GM12878 (cell line): ENCODE data around the gene SPATA20. TPM values are rescaled to one million over a fixed set of nuclear protein-coding genes. Genes with fewer than 3 reads are reported as not detected.

Source experiments
- ATAC-seq: fragments of 200-7000 bp; cut with Tn5 transposase; 3 replicates; pipeline ENCODE4 v1.9.1; 2020; ENCODE audit warnings: mild to moderate bottlenecking, moderate library complexity
- BruUV-seq: library from RNA; stranded (reverse); fragments of 400-500 nt; replicated peaks from 2 replicates; lab custom pipeline; 2021; lab: Mats Ljungman, UMichigan
- CTCF ChIA-PET: fragments of 300-600 bp; sonication (Branson Sonifier 250); formaldehyde crosslinking; extraction: SDS; loops from one replicate; lab custom pipeline; 2021; ENCODE audit warnings: inconsistent platforms; lab: Yijun Ruan, JAX
- POLR2A ChIA-PET: fragments of 350-600 bp; formaldehyde crosslinking; extraction: SDS; loops from one replicate; lab custom pipeline; 2021; ENCODE audit warnings: inconsistent platforms; lab: Charles Lee
- RAD21 ChIA-PET: fragments of 300-600 bp; sonication (Branson Sonifier 250); formaldehyde crosslinking; loops from one replicate; lab custom pipeline; 2023; ENCODE audit warnings: antibody characterized with exemption; ENCODE audit not compliant: unreplicated experiment; lab: Charles Lee
- SMC1A ChIA-PET: fragments of 300-600 bp; sonication (Branson Sonifier 250); formaldehyde crosslinking; loops from one replicate; lab custom pipeline; 2023; ENCODE audit not compliant: unreplicated experiment, uncharacterized antibody; lab: Charles Lee
- DNase-seq: peaks from one replicate; pipeline ENCODE4 v3.0.0-alpha.2; 2011; ENCODE audit warnings: low read depth, low spot score
- FAIRE-seq: peaks from 3 replicates; lab custom pipeline; 2011; peaks lifted over from hg19 to GRCh38; lab: Jason Lieb, UNC
- H2AFZ ChIP-seq: 2 replicates; pipeline ENCODE4 v1.6.0; 2011; ENCODE audit warnings: low read depth, low read length, control low read depth; ENCODE audit not compliant: control insufficient read depth
- H3K27ac ChIP-seq: 2 replicates; pipeline ENCODE4 v1.5.1; 2011; ENCODE audit warnings: control low read depth; ENCODE audit not compliant: control insufficient read depth, insufficient read depth
- H3K27me3 ChIP-seq, 2 experiments: replicated peaks in 1 of 2; 2 replicates each; pipeline versions ENCODE4 v1.6.0 to v1.6.1; 2011; ENCODE audit warnings: low read length in 1 of 2; ENCODE audit not compliant: control insufficient read depth in 2 of 2, insufficient read depth in 2 of 2
- H3K36me3 ChIP-seq, 2 experiments: 2 replicates each; pipeline ENCODE4 v1.5.1; 2011; ENCODE audit warnings: low read length in 1 of 2; ENCODE audit not compliant: control insufficient read depth in 2 of 2, insufficient read depth in 2 of 2
- H3K4me1 ChIP-seq: 2 replicates; pipeline ENCODE4 v1.6.1; 2011; ENCODE audit warnings: mild to moderate bottlenecking, low read length, moderate library complexity, mixed read lengths; ENCODE audit not compliant: control insufficient read depth, insufficient read depth
- H3K4me2 ChIP-seq: 2 replicates; pipeline ENCODE4 v1.6.0; 2011; ENCODE audit warnings: control low read depth; ENCODE audit not compliant: control insufficient read depth, insufficient read depth
- H3K4me3 ChIP-seq: fragments of 200-600 bp; sonication (generic); 2 replicates; pipeline ENCODE4 v1.5.1; 2016
- H3K79me2 ChIP-seq: 2 replicates; pipeline ENCODE4 v1.6.0; 2011; ENCODE audit warnings: low read length; ENCODE audit not compliant: control insufficient read depth, insufficient read depth
- H3K9ac ChIP-seq: 2 replicates; pipeline ENCODE4 v1.8.0; 2011; ENCODE audit warnings: low read length, control low read depth, mixed read lengths; ENCODE audit not compliant: control insufficient read depth, insufficient read depth
- H3K9me3 ChIP-seq: replicated peaks from 3 replicates; pipeline ENCODE4 v1.5.1; 2011; ENCODE audit warnings: mild to moderate bottlenecking, low read length; ENCODE audit not compliant: control insufficient read depth, insufficient read depth
- H4K20me1 ChIP-seq: 2 replicates; pipeline ENCODE4 v1.6.0; 2011; ENCODE audit not compliant: control insufficient read depth, insufficient read depth
- BMI1 ChIP-seq: fragments of 450-650 bp; IDR thresholded peaks from 2 replicates; pipeline ENCODE4 v1.6.1; 2016; ENCODE audit warnings: mild to moderate bottlenecking, moderate library complexity, borderline replicate concordance
- EP300 ChIP-seq, 2 experiments: fragments of 150-350 bp in 1 of 2; IDR thresholded peaks; 2 replicates each; pipeline ENCODE4 v1.6.1; 2011 to 2012; ENCODE audit warnings: low read depth in 2 of 2, low read length in 2 of 2, borderline replicate concordance in 1 of 2, improper control_type of control experiment in 1 of 2, inconsistent platforms in 1 of 2; ENCODE audit not compliant: control insufficient read depth in 1 of 2
- ETV6 ChIP-seq, 2 experiments: fragments of 450-650 bp in 1 of 2; IDR thresholded peaks in 1 of 2; conservative IDR thresholded peaks in 1 of 2; 2 replicates each; pipeline ENCODE4 v1.6.1; 2014; ENCODE audit warnings: antibody characterized with exemption in 1 of 2, borderline replicate concordance in 1 of 2, low read depth in 1 of 2, mild to moderate bottlenecking in 1 of 2, moderate library complexity in 1 of 2
- IRF4 ChIP-seq: IDR thresholded peaks from 2 replicates; pipeline ENCODE4 v1.6.1; 2011; ENCODE audit warnings: low read depth, low read length
- PML ChIP-seq: IDR thresholded peaks from 2 replicates; pipeline ENCODE4 v1.6.1; 2012; ENCODE audit warnings: low read length, inconsistent platforms
- POLR2AphosphoS2 ChIP-seq: IDR thresholded peaks from 2 replicates; pipeline ENCODE4 v1.6.1; 2011; ENCODE audit warnings: low read depth, mild to moderate bottlenecking, low read length, improper control_type of control experiment, moderate library complexity
- SIX5 ChIP-seq: IDR thresholded peaks from 2 replicates; pipeline ENCODE4 v1.6.1; 2011; ENCODE audit warnings: mild to moderate bottlenecking, low read depth, low read length, moderate library complexity; ENCODE audit not compliant: severe bottlenecking
- SMC3 ChIP-seq: IDR thresholded peaks from 2 replicates; pipeline ENCODE4 v1.6.1; 2011; ENCODE audit warnings: low read length, improper control_type of control experiment, borderline replicate concordance
- WGBS: methylation state at CpG from one replicate; pipeline ENCODE4 v1.1.6; 2016; ENCODE audit warnings: low lambda C conversion rate; ENCODE audit not compliant: insufficient replicate concordance, insufficient coverage; ENCODE audit errors: missing lambda C conversion rate; 5-methylcytosine and 5-hydroxymethylcytosine counted together
- in situ Hi-C: fragments of 300-500 bp; cut with MboI; formaldehyde crosslinking; loops from 9 replicates; pipeline ENCODE4 v1.14.3; 2018; ENCODE audit warnings: mixed read lengths
- intact Hi-C: fragments of 100-400 bp; cut with micrococcal nuclease; formaldehyde crosslinking; loops from one replicate; pipeline ENCODE4 v1.14.2; 2022; ENCODE audit not compliant: unreplicated experiment
- polyA plus RNA-seq, 11 experiments: library from polyadenylated mRNA; depleted of rRNA in 4 of 11; unstranded in 6 of 11; stranded (reverse) in 5 of 11; fragments of >200 nt; fragmentation: Nextera tagmentation in 4 of 11; fragmentation: Illumina TruSeq in 1 of 11; extraction: Ambion mirVana in 4 of 11; extraction: Trizol in 1 of 11; gene quantifications; 1 replicate in 1 of 11; 2 replicates in 10 of 11; pipeline versions ENCODE4 v1.2.1 to v1.2.3, GENCODE V29; 2011 to 2016; ENCODE audit warnings: inconsistent platforms in 2 of 11, missing spikeins in 2 of 11, low read depth in 1 of 11
- total RNA-seq, 4 experiments: library from RNA; depleted of rRNA in 3 of 4; stranded (reverse); fragments of >200 nt in 3 of 4; fragmentation: Illumina TruSeq in 1 of 4; extraction: Trizol in 1 of 4; gene quantifications; 2 replicates each; pipeline versions ENCODE4 v1.2.1 to v1.2.3, GENCODE V29; 2013 to 2021
- TF ChIP-seq, protein P1 (sequence below): fragments of 450-650 bp; IDR thresholded peaks from 2 replicates; pipeline ENCODE4 v1.6.1; 2018; ENCODE audit warnings: mild to moderate bottlenecking, low read depth, moderate library complexity; ENCODE audit not compliant: partially characterized antibody
- TF ChIP-seq, protein P2 (sequence below): fragments of 450-650 bp; IDR thresholded peaks from 2 replicates; pipeline ENCODE4 v1.6.1; 2017; ENCODE audit warnings: borderline replicate concordance
- TF ChIP-seq, protein P3 (sequence below): IDR thresholded peaks from 2 replicates; pipeline ENCODE4 v1.6.1; 2012; ENCODE audit warnings: low read depth, low read length, improper control_type of control experiment
- TF ChIP-seq, protein P4 (sequence below): IDR thresholded peaks from 2 replicates; pipeline ENCODE4 v1.6.1; 2012; ENCODE audit warnings: low read length, inconsistent platforms

SPATA20 gene
- total and polyA plus RNA-seq, 10 of the 15 experiments (the other 5 are each of a cell fraction or from before 2014, with no cell fraction given) = 2.1 to 69.8 (median 26.6) TPM

DNA sequence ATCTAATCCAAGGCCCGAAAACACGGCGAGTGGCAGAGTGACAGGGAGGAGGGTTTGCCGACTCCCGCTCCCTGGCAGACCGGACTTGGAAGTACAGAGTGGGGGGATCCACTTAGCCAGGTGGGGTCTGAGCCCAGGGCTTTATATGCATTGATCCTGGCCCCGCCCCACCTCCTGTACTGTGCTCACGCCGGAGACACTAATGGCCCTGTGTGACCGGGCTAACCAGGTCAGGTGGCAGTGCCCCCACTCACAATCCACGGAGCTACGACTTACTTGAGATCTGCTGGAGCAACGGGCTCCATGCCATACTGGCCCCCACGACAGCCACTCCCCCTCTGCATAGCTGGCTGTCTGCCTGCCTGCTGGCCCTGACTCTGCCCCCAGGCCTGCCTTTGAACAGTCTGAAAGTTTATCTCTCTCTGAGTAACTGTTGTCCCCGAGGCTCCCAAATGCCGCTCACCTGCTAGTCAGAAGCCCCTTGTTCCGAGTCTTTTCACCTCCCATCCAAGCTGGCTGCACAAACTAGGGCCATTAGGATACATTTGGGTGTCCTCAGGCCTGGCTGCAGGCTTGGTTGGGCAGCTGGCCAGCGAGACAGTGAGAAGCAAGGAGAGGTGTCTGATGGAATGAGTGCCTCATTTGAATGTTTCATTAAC lies 41.5 kb downstream of the SPATA20 start (continued):
- TF ChIP-seq, protein P1, sequence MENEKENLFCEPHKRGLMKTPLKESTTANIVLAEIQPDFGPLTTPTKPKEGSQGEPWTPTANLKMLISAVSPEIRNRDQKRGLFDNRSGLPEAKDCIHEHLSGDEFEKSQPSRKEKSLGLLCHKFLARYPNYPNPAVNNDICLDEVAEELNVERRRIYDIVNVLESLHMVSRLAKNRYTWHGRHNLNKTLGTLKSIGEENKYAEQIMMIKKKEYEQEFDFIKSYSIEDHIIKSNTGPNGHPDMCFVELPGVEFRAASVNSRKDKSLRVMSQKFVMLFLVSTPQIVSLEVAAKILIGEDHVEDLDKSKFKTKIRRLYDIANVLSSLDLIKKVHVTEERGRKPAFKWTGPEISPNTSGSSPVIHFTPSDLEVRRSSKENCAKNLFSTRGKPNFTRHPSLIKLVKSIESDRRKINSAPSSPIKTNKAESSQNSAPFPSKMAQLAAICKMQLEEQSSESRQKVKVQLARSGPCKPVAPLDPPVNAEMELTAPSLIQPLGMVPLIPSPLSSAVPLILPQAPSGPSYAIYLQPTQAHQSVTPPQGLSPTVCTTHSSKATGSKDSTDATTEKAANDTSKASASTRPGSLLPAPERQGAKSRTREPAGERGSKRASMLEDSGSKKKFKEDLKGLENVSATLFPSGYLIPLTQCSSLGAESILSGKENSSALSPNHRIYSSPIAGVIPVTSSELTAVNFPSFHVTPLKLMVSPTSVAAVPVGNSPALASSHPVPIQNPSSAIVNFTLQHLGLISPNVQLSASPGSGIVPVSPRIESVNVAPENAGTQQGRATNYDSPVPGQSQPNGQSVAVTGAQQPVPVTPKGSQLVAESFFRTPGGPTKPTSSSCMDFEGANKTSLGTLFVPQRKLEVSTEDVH = no peak
- TF ChIP-seq PML = no peak
- no peak for TF ChIP-seq SMC3

DNA sequence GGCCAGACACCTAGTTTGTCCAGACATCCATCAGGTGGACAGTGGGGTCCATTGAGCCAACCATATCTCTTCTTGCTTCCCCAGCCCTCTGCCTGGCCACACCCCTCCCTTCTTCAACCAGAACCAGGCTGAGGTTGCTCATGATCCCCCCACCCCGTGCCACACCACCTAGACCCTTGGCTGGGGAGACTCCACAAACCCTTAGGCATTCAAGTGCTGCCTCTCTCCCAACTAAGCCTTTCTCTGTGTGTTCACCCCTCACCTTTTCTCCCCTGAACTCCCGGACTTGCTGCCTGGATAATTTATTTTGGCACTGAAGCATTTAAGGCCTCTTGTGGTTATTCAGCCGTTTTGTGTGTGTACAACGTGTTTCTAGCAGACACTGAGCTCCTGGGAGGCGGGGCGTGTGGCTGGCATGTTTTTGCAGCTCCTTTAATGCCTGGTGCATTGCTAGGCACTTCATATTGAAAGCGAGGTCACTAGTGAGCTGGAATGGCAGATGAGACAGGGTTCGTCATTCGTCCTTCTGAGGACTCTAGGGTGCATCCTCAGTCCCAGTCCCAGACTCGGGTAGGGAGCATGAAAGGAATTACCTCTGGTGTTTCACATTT lies 42.2 kb downstream of the SPATA20 start:
- ChIA-PET CTCF (no interaction called here), RAD21 (no interaction called here), SMC1A (no interaction called here), POLR2A (no interaction called here)
- Histone ChIP-seq H2AFZ (no peak overlapping the region), H3K9me3 (no peaks in the 10 kb centered on the region), H3K4me3 (no peak overlapping the region), H3K4me2 (no peak overlapping the region), H4K20me1 (no peaks in the 10 kb centered on the region), H3K36me3 (no peaks in the 10 kb centered on the region), H3K4me1 (no peaks in the 10 kb centered on the region), H3K79me2 (no peaks in the 10 kb centered on the region), H3K27ac (no peak overlapping the region), H3K9ac (no peak overlapping the region), H3K27me3 (peaks cover 2 to 3% of the 10 kb centered on the region in 2 experiments; a peak in 2 of 4 replicates)
- no peak for ATAC-seq
- 15% methylated on average over 10 of the region's 10 CpGs for WGBS
- FAIRE-seq = no peak
- no TSS peak for BruUV-seq
- no peak for DNase-seq
- in situ Hi-C loops = no loop called here
- intact Hi-C loops = no loop called here
- no peak for TF ChIP-seq ETV6 (conservative IDR thresholded peaks at IDR 0.05 in 1 of 2, IDR thresholded peaks at IDR 0.05 in 1 of 2; ENCODE audit: borderline replicate concordance in 1 of 2, low read depth in 1 of 2)
- no peak for TF ChIP-seq SIX5
- TF ChIP-seq, protein P2, sequence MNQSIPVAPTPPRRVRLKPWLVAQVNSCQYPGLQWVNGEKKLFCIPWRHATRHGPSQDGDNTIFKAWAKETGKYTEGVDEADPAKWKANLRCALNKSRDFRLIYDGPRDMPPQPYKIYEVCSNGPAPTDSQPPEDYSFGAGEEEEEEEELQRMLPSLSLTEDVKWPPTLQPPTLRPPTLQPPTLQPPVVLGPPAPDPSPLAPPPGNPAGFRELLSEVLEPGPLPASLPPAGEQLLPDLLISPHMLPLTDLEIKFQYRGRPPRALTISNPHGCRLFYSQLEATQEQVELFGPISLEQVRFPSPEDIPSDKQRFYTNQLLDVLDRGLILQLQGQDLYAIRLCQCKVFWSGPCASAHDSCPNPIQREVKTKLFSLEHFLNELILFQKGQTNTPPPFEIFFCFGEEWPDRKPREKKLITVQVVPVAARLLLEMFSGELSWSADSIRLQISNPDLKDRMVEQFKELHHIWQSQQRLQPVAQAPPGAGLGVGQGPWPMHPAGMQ = no peak
- TF ChIP-seq, protein P3, sequence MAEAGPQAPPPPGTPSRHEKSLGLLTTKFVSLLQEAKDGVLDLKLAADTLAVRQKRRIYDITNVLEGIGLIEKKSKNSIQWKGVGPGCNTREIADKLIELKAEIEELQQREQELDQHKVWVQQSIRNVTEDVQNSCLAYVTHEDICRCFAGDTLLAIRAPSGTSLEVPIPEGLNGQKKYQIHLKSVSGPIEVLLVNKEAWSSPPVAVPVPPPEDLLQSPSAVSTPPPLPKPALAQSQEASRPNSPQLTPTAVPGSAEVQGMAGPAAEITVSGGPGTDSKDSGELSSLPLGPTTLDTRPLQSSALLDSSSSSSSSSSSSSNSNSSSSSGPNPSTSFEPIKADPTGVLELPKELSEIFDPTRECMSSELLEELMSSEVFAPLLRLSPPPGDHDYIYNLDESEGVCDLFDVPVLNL = no peak
- TF ChIP-seq BMI1 = no peak
- no peak for TF ChIP-seq IRF4
- TF ChIP-seq EP300 (IDR thresholded peaks at IDR 0.05; ENCODE audit: borderline replicate concordance in 1 of 2, control insufficient read depth in 1 of 2, low read depth in 2 of 2, low read length in 2 of 2) = no peak
- TF ChIP-seq, protein P4, sequence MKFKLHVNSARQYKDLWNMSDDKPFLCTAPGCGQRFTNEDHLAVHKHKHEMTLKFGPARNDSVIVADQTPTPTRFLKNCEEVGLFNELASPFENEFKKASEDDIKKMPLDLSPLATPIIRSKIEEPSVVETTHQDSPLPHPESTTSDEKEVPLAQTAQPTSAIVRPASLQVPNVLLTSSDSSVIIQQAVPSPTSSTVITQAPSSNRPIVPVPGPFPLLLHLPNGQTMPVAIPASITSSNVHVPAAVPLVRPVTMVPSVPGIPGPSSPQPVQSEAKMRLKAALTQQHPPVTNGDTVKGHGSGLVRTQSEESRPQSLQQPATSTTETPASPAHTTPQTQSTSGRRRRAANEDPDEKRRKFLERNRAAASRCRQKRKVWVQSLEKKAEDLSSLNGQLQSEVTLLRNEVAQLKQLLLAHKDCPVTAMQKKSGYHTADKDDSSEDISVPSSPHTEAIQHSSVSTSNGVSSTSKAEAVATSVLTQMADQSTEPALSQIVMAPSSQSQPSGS = no peak
- no peak for TF ChIP-seq POLR2AphosphoS2
